ENCODE data around the gene ICAM4. TPM values are rescaled to one million over a fixed set of nuclear protein-coding genes. Genes with fewer than 3 reads are reported as not detected.

Gene ICAM4
- total and polyA plus RNA-seq, 9 of the 15 experiments (the other 6 are each of a cell fraction or from before 2014, with no cell fraction given), result 14.1 to 86.1 (median 29.6) TPM

DNA sequence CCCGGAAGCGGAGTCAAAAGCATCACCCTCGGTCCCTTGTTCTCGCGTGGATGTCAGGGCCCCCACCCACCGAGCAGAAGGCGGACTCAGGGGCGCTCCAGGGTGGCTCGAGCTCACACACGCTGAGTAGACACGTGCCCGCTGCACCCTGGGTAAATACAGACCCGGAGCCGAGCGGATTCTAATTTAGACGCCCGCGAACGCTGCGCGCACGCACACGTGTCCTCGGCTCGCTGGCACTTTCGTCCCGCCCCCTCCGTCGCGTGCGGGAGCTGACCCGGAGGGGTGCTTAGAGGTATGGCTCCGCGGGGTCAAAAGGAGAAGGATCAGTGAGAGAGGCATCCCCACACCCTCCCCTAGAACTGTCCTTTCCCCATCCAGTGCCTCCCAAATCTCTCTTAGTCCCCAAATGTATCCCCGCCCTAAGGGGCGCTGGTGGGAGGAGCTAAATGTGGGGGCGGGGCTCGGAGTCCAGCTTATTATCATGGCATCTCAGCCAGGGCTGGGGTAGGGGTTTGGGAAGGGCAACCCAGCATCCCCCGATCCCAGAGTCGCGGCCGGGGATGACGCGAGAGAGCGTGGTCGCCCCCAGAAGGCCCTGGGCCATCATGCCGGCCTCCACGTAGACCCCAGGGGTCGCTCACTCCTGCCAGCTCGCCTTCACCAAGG is 2.5 kb downstream of the ICAM4 start (continued):
- TF ChIP-seq HNRNPUL1 (IDR thresholded peaks at IDR 0.05; ENCODE audit: low read length) (no peak), NONO (IDR thresholded peaks at IDR 0.05; ENCODE audit: low read depth in 2 of 2, low read length in 1 of 2) (peak in 1 of 2 experiments; percentile 59; a peak in 1 of 4 replicates), KLF1 (tag; IDR thresholded peaks at IDR 0.05) (no peak), TFE3 (CRISPR knock-in tag; IDR thresholded peaks at IDR 0.05) (peak; percentile 19), DIDO1 (tag; IDR thresholded peaks at IDR 0.05; ENCODE audit: low read depth) (0 out of 2 replicates have a peak, but pooled peaks have one; percentile 49), JUND (IDR thresholded peaks at IDR 0.05; ENCODE audit: borderline replicate concordance, low read depth, low read length) (peak; percentile 3; the same call in 1 of the 2 replicates), JUND (tag; IDR thresholded peaks at IDR 0.05; ENCODE audit: borderline replicate concordance, low read depth, low read length) (no peak), ELF2 (CRISPR knock-in tag; IDR thresholded peaks at IDR 0.05) (peak; percentile 71; the same call in 1 of the 2 replicates), NR2C2 (CRISPR knock-in tag; IDR thresholded peaks at IDR 0.05) (no peak; the same call in 1 of the 2 replicates), NR2C2 (tag; IDR thresholded peaks at IDR 0.05) (peak; percentile 77), LEF1 (IDR thresholded peaks at IDR 0.05) (peak; percentile 78), BHLHE40 (IDR thresholded peaks at IDR 0.05; ENCODE audit: low read length) (peak; percentile 98), BRD4 (IDR thresholded peaks at IDR 0.05) (no peak), POLR2A (conservative IDR thresholded peaks at IDR 0.05) (peak; percentile 73), SP1 (CRISPR knock-in tag; IDR thresholded peaks at IDR 0.05) (peak; percentile 61; the same call in 1 of the 2 replicates), SAP30 (IDR thresholded peaks at IDR 0.05; ENCODE audit: borderline replicate concordance, insufficient read depth, low read depth, low read length, poor library complexity, severe bottlenecking) (peak; percentile 96), SIN3A (IDR thresholded peaks at IDR 0.05; ENCODE audit: borderline replicate concordance in 2 of 2, control insufficient read depth in 1 of 2, low read depth in 2 of 2, low read length in 2 of 2) (peak; percentile 37 to 70; a peak in 3 of 4 replicates), HDAC2 (IDR thresholded peaks at IDR 0.05) (0 out of 2 replicates have a peak, but pooled peaks have one; percentile 42), ZFX (CRISPR knock-in tag; IDR thresholded peaks at IDR 0.05) (peak; percentile 50), YBX1 (IDR thresholded peaks at IDR 0.05) (no peak), HIVEP1 (CRISPR knock-in tag; IDR thresholded peaks at IDR 0.05) (no peak), TRIM24 (IDR thresholded peaks at IDR 0.05) (0 out of 4 replicates have a peak, but pooled peaks of 1 of the 2 experiments have one; percentile 11), STAG1 (CRISPR knock-in tag; IDR thresholded peaks at IDR 0.05; ENCODE audit: borderline replicate concordance) (0 out of 2 replicates have a peak, but pooled peaks have one; percentile 30), GTF2A2 (tag; IDR thresholded peaks at IDR 0.05) (no peak)
- TF ChIP-seq, protein P1, sequence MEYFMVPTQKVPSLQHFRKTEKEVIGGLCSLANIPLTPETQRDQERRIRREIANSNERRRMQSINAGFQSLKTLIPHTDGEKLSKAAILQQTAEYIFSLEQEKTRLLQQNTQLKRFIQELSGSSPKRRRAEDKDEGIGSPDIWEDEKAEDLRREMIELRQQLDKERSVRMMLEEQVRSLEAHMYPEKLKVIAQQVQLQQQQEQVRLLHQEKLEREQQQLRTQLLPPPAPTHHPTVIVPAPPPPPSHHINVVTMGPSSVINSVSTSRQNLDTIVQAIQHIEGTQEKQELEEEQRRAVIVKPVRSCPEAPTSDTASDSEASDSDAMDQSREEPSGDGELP (CRISPR knock-in tag; IDR thresholded peaks at IDR 0.05; ENCODE audit: borderline replicate concordance), result peak; percentile 70; the same call in 1 of the 2 replicates
- TF ChIP-seq, protein P2, sequence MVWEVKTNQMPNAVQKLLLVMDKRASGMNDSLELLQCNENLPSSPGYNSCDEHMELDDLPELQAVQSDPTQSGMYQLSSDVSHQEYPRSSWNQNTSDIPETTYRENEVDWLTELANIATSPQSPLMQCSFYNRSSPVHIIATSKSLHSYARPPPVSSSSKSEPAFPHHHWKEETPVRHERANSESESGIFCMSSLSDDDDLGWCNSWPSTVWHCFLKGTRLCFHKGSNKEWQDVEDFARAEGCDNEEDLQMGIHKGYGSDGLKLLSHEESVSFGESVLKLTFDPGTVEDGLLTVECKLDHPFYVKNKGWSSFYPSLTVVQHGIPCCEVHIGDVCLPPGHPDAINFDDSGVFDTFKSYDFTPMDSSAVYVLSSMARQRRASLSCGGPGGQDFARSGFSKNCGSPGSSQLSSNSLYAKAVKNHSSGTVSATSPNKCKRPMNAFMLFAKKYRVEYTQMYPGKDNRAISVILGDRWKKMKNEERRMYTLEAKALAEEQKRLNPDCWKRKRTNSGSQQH (CRISPR knock-in tag; IDR thresholded peaks at IDR 0.05), result peak; percentile 3; the same call in 1 of the 2 replicates
